AG04450 (cell line): Measurements from ENCODE around the gene TRIM8. TPM values are rescaled to one million over a fixed set of nuclear protein-coding genes. Genes with fewer than 3 reads are reported as not detected.

Experiments
- CTCF ChIA-PET: fragments of 300-600, 350-600 bp; formaldehyde crosslinking; extraction: SDS; loops from one replicate; lab custom pipeline; 2022; ENCODE audit warnings: antibody characterized with exemption, inconsistent platforms; lab: Charles Lee
- POLR2A ChIA-PET: fragments of 350-600 bp; formaldehyde crosslinking; extraction: SDS; loops from one replicate; lab custom pipeline; 2021; ENCODE audit warnings: antibody characterized with exemption, inconsistent platforms; lab: Yijun Ruan, JAX
- DNase-seq: peaks from one replicate; pipeline ENCODE4 v3.0.0-alpha.2; 2011; ENCODE audit warnings: low read depth, low spot score
- H3K27ac ChIP-seq: one replicate; pipeline ENCODE4 v1.5.1; 2012; ENCODE audit warnings: low read depth, low read length, control low read depth
- H3K27me3 ChIP-seq: one replicate; pipeline ENCODE4 v1.6.0; 2012; ENCODE audit warnings: low read length; ENCODE audit not compliant: control insufficient read depth, insufficient read depth
- H3K4me3 ChIP-seq: 2 replicates; pipeline ENCODE4 v1.5.1; 2011; ENCODE audit warnings: mild to moderate bottlenecking, low read depth, low read length, control low read depth
- H3K9me3 ChIP-seq: 2 replicates; pipeline ENCODE4 v1.5.1; 2012; ENCODE audit warnings: low read length; ENCODE audit not compliant: control insufficient read depth, insufficient read depth
- CTCF ChIP-seq: IDR thresholded peaks from 2 replicates; pipeline ENCODE4 v1.5.1; 2011; ENCODE audit warnings: low read depth, low read length, control low read depth, inconsistent platforms
- polyA plus RNA-seq: library from polyadenylated mRNA; depleted of rRNA; stranded (reverse); fragments of >200 nt; gene quantifications from 2 replicates; pipeline ENCODE4 v1.2.3, GENCODE V29; 2011

Gene TRIM8
- polyA plus RNA-seq, 1 experiment, result 66.8 TPM

DNA sequence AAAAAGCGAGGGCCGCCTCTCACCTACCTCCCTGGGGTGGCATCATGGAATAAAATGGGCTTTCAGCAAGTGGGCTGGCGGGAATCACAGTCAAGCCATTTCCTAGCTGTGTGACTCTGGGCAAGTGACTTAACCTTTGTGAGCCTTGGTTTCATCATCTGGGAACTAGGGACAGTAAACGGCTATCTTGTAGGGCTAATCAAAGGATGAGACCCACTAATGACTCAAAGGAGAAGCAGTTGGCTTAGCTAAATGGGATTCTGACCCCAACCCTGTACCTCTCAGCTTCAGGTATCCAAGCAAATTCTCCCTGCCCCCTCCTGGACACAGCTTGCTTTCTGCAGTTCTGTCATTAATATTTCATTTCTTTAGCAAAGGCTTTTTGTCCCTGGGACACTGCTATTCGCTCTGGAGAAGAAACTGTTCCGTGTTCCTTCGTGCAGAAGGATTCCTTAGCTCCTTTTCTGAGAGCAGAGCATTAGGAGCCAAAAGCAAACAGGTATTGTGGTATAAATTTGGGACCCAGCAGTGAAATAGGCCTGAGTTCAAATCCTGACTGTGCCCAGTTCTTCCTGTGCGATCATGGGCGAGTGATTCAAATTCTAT, 25.9 kb downstream of the TRIM8 start:
- Histone ChIP-seq H3K4me3 (no peak overlapping the region), H3K9me3 (no peaks in the 10 kb centered on the region), H3K27me3 (no peaks in the 10 kb centered on the region), H3K27ac (no peak overlapping the region)
- ChIA-PET CTCF (interaction anchor here (0.7 to 1.9 kb wide), 5 partner anchors 8 to 166 kb away, joined by 3 to 5 read pairs (median 4); partner anchors contain the start of gene SUFU), POLR2A (interaction anchor here (0.6 to 1.9 kb wide), 2 partner anchors 9 to 42 kb away, joined by 5 to 7 read pairs; no protein-coding TSS in a partner anchor)
- no peak for TF ChIP-seq CTCF
- DNase-seq, result no peak

GRCh38 chr10:102670871-102671434, 26.7 kb downstream of the TRIM8 start:
- no peak for DNase-seq
- Histone ChIP-seq H3K27me3 (no peaks in the 10 kb centered on the region), H3K27ac (no peak overlapping the region), H3K9me3 (no peaks in the 10 kb centered on the region), H3K4me3 (no peak overlapping the region)
- ChIA-PET POLR2A (interaction anchor here (1.9 kb wide), 1 partner anchor 10 kb away, joined by 7 read pairs; no protein-coding TSS in a partner anchor), CTCF (interaction anchor here (1.0 kb wide), 1 partner anchor 167 kb away, joined by 4 read pairs; the partner anchor contains the start of gene SUFU)
- TF ChIP-seq CTCF, result no peak

DNA sequence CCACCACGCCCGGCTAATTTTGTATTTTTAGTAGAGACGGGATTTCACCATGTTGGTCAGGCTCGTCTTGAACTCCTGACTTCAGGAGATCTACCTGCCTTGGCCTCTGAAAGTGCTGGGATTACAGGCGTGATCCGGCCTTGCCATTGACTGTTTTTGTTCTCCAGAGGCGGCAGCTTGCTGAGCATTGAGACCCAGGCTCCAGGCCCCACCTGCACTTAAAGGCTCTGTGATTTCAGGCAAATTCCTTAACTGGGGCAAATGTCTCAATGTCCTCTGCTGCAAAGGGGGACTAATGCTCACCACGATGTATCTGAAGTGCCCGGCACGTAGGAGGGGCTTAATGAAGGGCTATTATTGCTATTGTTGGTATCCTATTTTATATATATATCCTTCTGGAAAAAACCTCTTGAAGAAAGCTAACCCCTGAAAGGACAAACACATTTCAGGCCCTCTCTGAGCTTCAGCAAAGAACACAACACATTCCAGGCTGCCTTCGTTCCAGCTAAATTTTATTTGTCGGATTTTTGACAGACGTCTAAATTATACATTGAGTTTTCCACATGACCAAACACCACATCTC, 29.0 kb downstream of the TRIM8 start:
- POLR2A ChIA-PET, result interaction anchor here (0.8 to 6.5 kb wide), 6 partner anchors 10 to 46 kb away, joined by 3 to 71 read pairs (median 6); partner anchors contain the start of genes ARL3, SFXN2 and TRIM8
- Histone ChIP-seq H3K27ac (peak overlapping the region; percentile 21), H3K27me3 (no peaks in the 10 kb centered on the region), H3K4me3 (no peak overlapping the region), H3K9me3 (no peaks in the 10 kb centered on the region)
- CTCF ChIA-PET, result interaction anchor here (3.1 kb wide), 1 partner anchor 40 kb away, joined by 21 read pairs; the partner anchor contains the start of genes ARL3 and SFXN2
- TF ChIP-seq CTCF, result no peak
- DNase-seq, result no peak

- TF ChIP-seq CTCF, result no peak
- peak overlapping the region; percentile 91 for H3K27ac ChIP-seq
- no peaks in the 10 kb centered on the region for H3K9me3 ChIP-seq
- CTCF ChIA-PET, result interaction anchor here (0.6 to 3.1 kb wide), 2 partner anchors 40 to 77 kb away, joined by 3 to 21 read pairs; partner anchors contain the start of genes ARL3 and SFXN2
- peak overlapping the region; percentile 32 for H3K4me3 ChIP-seq
- DNase-seq, result no peak
- no peaks in the 10 kb centered on the region for H3K27me3 ChIP-seq
- POLR2A ChIA-PET, result interaction anchor here (0.7 to 6.5 kb wide), 7 partner anchors 9 to 47 kb away, joined by 3 to 71 read pairs (median 6); partner anchors contain the start of genes ARL3, SFXN2 and TRIM8
Observed at GRCh38 chr10:102673819-102674511, 29.7 kb downstream of the TRIM8 start.
